Measurements from ENCODE around the gene SEZ6. TPM values are rescaled to one million over a fixed set of nuclear protein-coding genes. Genes with fewer than 3 reads are reported as not detected.

SEZ6 gene
- total and polyA plus RNA-seq, 2 donors (not counting 1 experiment from before 2014, with no cell fraction given) = not detected

- Histone ChIP-seq H4K20me1 (ENCODE audit: control insufficient read depth, insufficient read depth, low read length, poor library complexity, severe bottlenecking) (no peaks in the 10 kb centered on the region), H3K4me1 (ENCODE audit: control insufficient read depth in 2 of 2, insufficient read depth in 2 of 2, low read length in 2 of 2) (no peaks in the 10 kb centered on the region), H3K79me2 (ENCODE audit: control insufficient read depth, insufficient read depth, low read length) (no peaks in the 10 kb centered on the region), H3K4me2 (replicated peaks; ENCODE audit: low read depth, low read length, poor library complexity, severe bottlenecking) (no peak overlapping the region), H3K9ac (ENCODE audit: low read length) (no peak overlapping the region), H2AFZ (ENCODE audit: insufficient read depth, low read depth, low read length, poor library complexity, severe bottlenecking) (no peak overlapping the region), H3K36me3 (replicated peaks in 1 of 2; ENCODE audit: control extremely low read depth in 1 of 2, control insufficient read depth in 1 of 2, extremely low read depth in 1 of 2, insufficient read depth in 2 of 2, low read length in 1 of 2) (no peaks in the 10 kb centered on the region), H3K9me3 (ENCODE audit: control extremely low read depth in 1 of 3, control insufficient read depth in 2 of 3, insufficient read depth in 1 of 3, low read length in 2 of 3) (no peaks in the 10 kb centered on the region), H3K4me3 (ENCODE audit: control extremely low read depth in 1 of 5, extremely low read depth in 1 of 5, insufficient read depth in 1 of 5, low read depth in 2 of 5, low read length in 4 of 5) (no peak overlapping the region), H3K27me3 (replicated peaks in 1 of 4; ENCODE audit: control extremely low read depth in 1 of 4, control insufficient read depth in 3 of 4, insufficient read depth in 4 of 4, low read length in 3 of 4) (peaks cover 0 to 7% (median 0%) of the 10 kb centered on the region in 4 experiments), H3K27ac (ENCODE audit: low read length in 2 of 2) (no peak overlapping the region)
- Mint-ChIP-seq H3K27ac (no peak overlapping the region), H3K9me3 (ENCODE audit: insufficient read depth) (no peaks in the 10 kb centered on the region), H3K27me3 (peaks cover 10% of the 10 kb centered on the region), H3K4me1 (no peaks in the 10 kb centered on the region), H3K4me3 (no peak overlapping the region)
- POLR2A ChIA-PET = no interaction called here
- TF ChIP-seq CTCF (IDR thresholded peaks at IDR 0.05) = no peak
- TF ChIP-seq EZH2 (IDR thresholded peaks at IDR 0.05; ENCODE audit: borderline replicate concordance, insufficient read depth, low read depth, low read length, poor library complexity, severe bottlenecking) = no peak
- CTCF ChIA-PET = interaction anchor here (1.1 kb wide), 1 partner anchor 142 kb away, joined by 5 read pairs; no protein-coding TSS in a partner anchor
- intact Hi-C loops (cut with micrococcal nuclease) = no loop called here
- WGBS (ENCODE audit: insufficient coverage) = 93% methylated on average over 2 of the region's 2 CpGs
- DNase-seq (no peak), ATAC-seq (ENCODE audit: low read depth) (no peak)
Observed at GRCh38 chr17:28975031-28975430, 30.8 kb downstream of the SEZ6 start.

- Histone ChIP-seq H3K9ac (ENCODE audit: low read length) (no peak overlapping the region), H3K36me3 (replicated peaks in 1 of 2; ENCODE audit: control extremely low read depth in 1 of 2, control insufficient read depth in 1 of 2, extremely low read depth in 1 of 2, insufficient read depth in 2 of 2, low read length in 1 of 2) (no peaks in the 10 kb centered on the region), H2AFZ (ENCODE audit: insufficient read depth, low read depth, low read length, poor library complexity, severe bottlenecking) (no peak overlapping the region), H3K4me2 (replicated peaks; ENCODE audit: low read depth, low read length, poor library complexity, severe bottlenecking) (no peak overlapping the region), H3K4me3 (ENCODE audit: control extremely low read depth in 1 of 5, extremely low read depth in 1 of 5, insufficient read depth in 1 of 5, low read depth in 2 of 5, low read length in 4 of 5) (no peak overlapping the region), H3K9me3 (ENCODE audit: control extremely low read depth in 1 of 3, control insufficient read depth in 2 of 3, insufficient read depth in 1 of 3, low read length in 2 of 3) (no peaks in the 10 kb centered on the region), H3K79me2 (ENCODE audit: control insufficient read depth, insufficient read depth, low read length) (no peaks in the 10 kb centered on the region), H4K20me1 (ENCODE audit: control insufficient read depth, insufficient read depth, low read length, poor library complexity, severe bottlenecking) (no peaks in the 10 kb centered on the region), H3K27ac (ENCODE audit: low read length in 2 of 2) (no peak overlapping the region), H3K27me3 (replicated peaks in 1 of 4; ENCODE audit: control extremely low read depth in 1 of 4, control insufficient read depth in 3 of 4, insufficient read depth in 4 of 4, low read length in 3 of 4) (peaks cover 0 to 7% (median 0%) of the 10 kb centered on the region in 4 experiments), H3K4me1 (ENCODE audit: control insufficient read depth in 2 of 2, insufficient read depth in 2 of 2, low read length in 2 of 2) (no peaks in the 10 kb centered on the region)
- intact Hi-C loops (cut with micrococcal nuclease) = no loop called here
- TF ChIP-seq CTCF (IDR thresholded peaks at IDR 0.05) (no peak), EZH2 (IDR thresholded peaks at IDR 0.05; ENCODE audit: borderline replicate concordance, insufficient read depth, low read depth, low read length, poor library complexity, severe bottlenecking) (no peak)
- Mint-ChIP-seq H3K9me3 (ENCODE audit: insufficient read depth) (no peaks in the 10 kb centered on the region), H3K27me3 (peaks cover 10% of the 10 kb centered on the region), H3K4me3 (no peak overlapping the region), H3K4me1 (no peaks in the 10 kb centered on the region), H3K27ac (no peak overlapping the region)
- 85% methylated on average over 4 of the region's 4 CpGs for WGBS (ENCODE audit: insufficient coverage)
- CTCF ChIA-PET = interaction anchor here (1.1 to 1.9 kb wide), 2 partner anchors 142 kb away, joined by 5 to 10 read pairs; no protein-coding TSS in a partner anchor
- POLR2A ChIA-PET = no interaction called here
- ATAC-seq (ENCODE audit: low read depth) (no peak), DNase-seq (no peak)
Observed at GRCh38 chr17:28974451-28974850, 31.4 kb downstream of the SEZ6 start.
